ENCODE results near the gene WDCP.
"Not testable (repeated sequence)": the region's sequence is repeated elsewhere in the genome, so short reads cannot be mapped to it uniquely, and the experiment has no call there.

Gene WDCP

DNA sequence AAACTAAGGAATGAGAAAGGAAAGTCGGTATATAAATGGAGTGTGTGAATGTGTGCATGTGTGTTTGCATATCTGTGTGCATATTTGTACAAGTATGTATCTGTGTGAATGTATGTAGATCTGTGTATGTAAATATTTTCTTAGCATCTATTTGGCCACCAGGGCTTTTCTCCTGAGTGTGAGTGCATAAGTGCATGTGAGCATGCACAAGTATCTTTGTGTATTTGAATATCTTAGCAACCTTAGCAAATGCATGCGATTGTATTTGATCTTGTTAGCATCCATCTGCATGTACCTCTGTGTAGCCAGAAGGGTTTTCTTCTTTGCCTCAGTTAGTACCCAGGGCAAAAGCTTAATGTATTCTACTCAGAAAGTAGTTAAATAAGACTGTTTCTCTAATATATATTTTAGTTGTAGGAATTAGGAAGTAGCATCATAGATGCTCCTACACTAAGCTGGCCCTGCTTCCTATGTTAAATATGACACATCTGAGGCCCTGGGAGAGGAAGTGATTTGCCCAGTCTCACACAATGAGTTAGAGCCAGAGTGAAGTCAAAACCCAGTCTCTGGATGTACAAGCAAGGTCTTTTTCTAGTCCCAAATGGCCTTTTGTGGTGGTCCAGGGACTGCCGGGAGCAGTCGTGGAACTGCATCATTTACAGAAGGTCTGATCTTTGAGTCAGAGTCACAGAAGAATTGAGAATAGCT, 11.5 kb upstream of the WDCP start:
- no peak for DNase-seq

DNA sequence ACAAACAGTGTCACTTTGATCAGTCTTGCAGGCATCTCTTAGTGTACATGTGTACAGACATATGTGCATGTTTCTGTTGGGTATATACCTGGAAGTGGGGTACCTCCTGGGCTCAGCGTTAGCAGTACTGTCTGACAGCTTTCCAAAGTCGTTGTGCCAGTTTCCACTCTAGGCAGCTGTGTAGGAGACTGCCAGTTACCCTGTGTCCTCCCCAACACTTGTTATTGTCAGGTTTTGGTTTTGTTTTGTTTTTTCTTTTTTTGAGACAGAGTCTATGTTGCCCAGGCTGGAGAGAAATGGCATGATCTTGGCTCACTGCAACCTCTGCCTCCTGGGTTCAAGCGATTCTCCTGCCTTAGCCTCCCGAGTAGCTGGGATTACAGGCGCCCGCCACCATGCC, 8.6 kb upstream of the WDCP start:
- no peak for DNase-seq

DNA sequence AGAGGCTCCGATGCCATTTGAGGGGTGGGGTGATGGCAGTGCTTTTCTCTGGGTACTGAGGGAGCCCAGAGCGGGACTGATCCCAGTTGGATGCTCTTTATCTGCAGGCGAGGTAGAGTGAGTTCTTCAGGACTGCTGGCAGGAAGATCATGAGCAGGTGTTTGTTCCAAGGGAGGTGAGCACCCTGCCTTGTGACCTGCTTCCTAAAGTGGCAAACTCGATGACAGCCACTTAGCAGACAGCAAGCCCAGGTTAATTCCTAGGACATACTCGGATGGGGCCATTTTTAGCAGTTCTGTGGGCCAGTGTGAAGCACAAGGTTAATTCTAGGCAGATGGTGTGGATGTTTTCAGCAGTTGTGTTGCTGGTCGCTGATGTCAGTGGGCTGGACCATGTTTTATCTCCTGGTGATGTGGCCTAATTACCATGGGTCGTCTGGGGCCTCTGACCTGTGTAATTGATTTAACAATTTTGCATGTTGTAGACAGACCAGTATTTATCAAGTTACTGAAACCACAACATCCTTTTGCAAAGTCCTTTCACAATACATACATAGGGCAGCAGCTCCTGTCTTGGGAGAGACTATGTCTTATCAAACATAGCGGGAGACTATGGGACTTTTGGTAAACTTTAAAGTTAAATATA, 7.3 kb upstream of the WDCP start:
- DNase-seq, result no peak

GRCh38 chr2:24052951-24053350, 5.8 kb upstream of the WDCP start:
- DNase-seq, result no peak

GRCh38 chr2:24051833-24052232, 4.6 kb upstream of the WDCP start:
- DNase-seq, result no peak

DNA sequence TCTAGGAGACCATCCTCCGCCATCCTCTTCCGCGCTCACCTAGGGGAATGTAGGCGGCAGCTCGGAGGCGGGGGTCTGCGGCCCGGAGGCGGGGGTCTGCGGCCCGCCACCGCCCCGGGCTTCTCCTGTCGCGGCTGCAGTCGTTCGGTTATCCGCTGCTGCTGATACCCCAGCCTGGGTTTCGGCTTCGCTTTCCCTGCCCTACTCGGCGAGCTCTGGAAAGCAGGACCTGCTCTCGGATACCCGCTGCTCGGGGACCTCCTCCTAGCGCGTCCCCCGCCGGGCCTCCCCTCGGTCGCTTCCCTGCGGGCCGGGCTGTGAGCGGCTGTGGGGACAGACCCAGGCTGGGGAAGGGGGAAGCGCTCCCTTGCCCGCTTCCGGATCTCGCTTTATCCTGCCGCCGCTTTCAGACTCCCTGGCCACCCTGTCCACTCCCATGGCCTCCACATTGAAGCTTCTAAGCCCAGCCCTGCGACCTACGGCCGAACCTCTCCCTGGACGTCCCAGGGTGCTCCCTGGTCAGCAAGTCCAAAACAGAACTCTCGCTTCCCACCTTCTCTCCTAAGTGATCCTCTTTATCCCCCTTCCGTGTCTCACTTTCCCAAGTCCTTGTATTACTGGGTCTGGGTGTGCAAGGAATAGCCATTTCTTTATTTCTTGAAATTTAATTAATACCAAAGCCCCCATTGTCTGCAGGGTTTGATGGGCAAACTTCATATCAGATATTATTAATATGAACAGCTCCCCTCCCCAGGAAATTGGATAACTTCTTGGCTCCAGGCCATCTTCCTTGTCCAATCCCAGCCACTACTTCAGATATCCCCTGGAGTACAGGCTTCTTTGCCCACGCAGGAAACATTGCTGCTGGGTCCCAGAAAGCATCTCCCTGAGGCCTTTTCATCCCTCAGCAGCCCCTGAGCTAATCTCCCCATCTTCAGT, 3.1 kb upstream of the WDCP start:
- DNase-seq, result no peak

GRCh38 chr2:24049485-24050021, 2.4 kb upstream of the WDCP start, which contains the start of gene FKBP1B:
FKBP1B (plus strand) TSS chr2:24049741; CDS start chr2:24049850, 109 bp downstream.
- no peak for DNase-seq

DNA sequence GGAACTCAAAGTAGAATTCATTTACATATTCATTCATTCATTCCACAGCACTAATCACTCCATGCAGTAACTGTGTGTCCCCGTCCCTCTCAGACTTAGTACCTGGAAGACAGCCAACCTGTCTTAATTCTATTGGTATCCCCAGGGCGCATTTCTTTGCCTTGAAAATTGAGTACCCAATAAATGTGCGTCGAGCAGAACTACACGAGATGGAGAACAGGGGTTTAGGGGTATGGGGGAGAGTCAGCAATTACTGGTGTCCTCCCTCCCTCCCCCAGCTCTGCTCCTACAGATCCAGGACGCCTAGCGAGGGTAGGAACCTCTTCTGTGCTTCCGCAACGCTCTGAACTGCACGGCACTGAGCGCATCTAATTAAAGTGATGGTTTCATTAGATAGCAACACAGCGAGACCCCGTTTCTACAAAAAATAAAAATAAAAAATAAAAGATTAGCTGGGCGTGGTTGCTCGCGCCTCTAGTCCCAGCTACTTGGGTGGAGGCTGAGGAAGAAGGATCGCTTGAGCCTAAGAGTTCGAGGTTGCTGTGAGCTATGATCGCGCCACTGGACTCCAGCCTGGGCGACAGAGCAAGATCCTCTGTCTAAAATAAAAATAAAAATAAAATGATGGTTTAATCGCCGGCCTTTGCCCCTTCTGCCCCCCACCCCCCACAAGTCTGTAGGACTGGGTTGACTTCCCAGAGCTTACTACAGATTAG, 1.7 kb upstream of the WDCP start:
- DNase-seq, result no peak

DNA sequence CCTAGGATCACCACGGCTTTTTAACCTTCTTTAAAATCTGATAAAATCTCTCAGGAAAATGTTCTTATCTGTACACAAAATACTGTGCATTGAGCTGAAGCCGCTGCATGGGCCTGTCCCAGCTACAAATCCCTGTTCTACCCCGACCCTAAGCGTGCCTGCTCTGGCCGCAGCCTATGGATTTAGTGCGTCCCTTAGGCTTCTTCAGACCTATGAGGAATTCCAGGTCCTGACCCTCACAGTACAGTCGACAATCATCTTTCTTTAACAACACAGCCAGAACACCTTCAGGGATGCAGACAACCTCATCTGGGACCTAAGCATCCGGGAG, 477 bp upstream of the WDCP start:
- DNase-seq, result no peak

DNA sequence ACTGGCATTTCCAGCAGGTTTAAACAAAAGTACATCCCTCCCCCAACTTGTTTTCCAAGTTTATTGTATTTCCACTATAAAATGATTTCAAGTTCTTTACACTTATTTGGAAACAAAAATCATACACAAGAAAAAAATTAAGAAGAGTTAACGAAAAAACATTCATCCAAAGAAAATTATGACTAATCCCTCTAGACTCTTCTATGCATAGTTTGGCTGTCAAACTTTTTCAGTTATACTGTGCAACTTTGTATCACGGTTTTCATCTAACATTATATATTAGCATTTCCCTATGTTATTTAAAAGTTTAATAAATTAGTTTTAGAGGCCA, 627 bp downstream of the WDCP start:
- no peak for DNase-seq

DNA sequence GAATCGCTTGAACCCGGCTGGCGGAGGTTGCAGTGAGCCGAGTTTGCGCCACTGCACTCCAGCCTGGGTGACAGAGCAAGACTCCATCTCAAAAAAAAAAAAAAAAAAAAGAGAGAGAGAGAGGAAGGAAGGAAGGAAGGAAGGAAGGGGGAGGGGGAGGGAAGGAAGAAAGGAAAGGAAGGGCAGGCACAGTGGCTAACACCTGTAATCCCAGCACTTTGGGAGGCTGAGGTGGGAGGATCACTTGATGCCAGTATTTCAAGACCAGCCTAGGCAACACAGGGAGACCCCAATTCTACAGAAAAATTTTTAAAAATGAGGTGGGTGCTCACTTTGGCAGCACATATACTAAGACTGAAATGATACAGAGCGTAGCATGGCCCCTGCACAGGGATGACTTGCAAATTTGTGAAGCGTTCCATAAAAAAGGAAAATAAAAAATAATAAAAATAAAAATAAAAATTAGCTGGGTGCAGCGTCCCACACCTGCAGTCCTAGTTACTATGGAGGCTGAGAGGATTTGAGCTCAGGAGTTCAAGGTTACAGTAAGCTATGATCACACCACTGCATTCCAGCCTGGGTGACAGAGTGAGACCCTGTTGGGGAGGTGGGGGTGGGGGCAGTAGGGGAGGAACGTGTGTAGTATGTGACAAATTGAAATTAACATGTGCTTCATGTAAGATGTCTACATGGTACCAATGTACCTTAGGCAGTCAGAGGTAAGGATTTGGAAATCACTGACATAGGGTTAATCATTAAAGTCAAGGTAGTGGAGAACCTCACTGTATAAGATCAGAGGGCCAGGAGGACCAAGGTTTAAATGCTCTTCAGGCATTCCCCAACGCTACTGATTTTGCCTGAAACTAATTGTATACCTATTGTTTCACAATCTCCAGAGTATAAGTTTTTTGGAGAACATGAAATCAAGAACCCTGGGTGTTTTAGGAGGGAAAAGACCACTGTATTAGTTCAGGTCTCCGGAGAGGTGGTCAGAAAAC, 1.4 kb downstream of the WDCP start:
- DNase-seq, result no peak

DNA sequence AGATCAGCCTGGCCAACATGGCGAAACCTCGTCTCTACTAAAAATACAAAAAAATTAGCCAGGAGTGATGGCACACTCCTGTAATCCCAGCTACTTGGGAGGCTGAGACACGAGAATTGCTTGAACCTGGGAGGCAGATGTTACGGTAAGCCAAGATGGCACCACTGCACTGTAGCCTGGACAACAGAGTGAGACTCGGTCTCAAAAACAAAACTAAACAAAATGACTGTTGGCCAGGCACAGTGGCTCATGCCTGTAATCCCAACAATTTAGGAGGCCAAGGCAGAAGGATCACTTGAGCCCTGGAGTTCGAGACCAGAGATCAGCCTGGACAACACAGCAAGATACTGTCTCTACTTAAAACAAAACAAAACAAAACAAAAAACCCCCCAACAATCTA, 4.1 kb downstream of the WDCP start:
- DNase-seq, result not testable (repeated sequence)

GRCh38 chr2:24040511-24040910, 6.7 kb downstream of the WDCP start:
- no peak for DNase-seq

DNA sequence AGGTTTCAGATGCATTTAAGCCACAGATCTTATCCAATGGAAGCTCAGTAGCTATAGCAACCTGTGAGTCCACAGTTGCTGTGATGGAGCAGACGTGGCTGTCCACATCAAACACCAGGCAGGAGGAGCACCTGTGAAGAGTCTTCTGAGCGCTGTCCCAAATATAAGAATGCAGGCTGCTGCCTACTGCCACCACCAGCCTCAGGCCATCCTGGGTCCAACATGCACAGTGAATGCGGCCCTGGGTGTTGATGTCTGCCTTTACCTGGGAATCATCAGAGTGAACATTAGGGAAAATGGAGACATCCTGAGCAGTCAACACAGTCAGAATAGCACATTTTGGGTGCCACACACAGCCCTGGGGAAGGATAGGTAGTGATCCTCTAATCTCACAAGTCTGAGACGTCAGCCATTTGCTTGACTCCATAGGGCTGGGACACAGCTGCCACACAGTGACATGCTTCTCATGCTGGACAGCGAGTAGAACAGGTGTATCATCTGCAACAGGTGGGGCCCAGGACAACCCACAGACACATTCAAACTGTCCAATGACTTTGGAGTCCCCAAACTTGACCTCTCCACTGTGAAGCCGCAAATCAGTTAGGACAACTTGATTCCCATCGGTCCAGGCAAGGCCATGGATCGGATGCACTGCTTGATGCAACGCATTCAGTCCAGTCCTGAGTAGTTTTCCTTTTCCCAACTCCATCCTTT, 8.2 kb downstream of the WDCP start:
- no peak for DNase-seq

DNA sequence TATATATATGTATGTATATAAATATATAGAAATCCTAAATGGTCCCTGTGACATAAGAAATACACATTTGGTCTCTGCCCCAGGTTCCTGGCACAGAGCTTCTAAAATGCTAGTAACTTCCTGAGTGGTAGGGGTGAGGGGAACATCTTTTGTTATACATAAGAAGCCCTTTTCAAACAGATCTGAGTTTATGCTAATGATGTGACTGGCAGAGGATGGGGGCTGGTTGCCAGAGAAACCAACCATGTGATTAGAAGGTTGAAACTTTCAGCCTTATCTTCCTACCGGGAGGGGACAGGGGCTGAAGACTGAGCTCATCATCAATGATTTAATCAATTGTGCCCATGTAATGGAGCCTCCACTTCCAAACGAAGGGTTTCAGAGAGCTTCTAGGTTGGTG, 21.0 kb downstream of the WDCP start:
- DNase-seq, result no peak

- DNase-seq, result no peak
Measured at GRCh38 chr2:24024996-24025663, 22.1 kb downstream of the WDCP start.

DNA sequence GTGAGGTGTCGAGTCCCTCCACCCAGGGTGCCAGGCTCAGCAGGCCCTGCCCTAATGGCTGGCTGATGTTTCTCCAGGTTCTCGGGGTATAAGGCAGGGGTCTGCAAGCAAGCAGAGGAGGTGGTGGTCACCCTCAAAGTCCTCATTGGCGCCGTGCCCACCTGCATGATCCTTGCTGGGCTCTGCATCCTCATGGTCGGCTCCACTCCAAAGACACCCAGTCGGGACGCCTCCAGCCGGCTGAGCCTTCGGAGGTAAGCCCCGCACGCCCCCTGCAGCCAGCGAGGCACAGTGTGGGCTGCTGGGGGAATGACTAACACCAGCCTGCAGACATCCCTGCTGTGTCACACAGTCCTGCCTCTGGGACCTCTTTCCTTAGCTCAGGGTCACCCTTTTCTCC, 23.2 kb downstream of the WDCP start:
- no peak for DNase-seq

DNA sequence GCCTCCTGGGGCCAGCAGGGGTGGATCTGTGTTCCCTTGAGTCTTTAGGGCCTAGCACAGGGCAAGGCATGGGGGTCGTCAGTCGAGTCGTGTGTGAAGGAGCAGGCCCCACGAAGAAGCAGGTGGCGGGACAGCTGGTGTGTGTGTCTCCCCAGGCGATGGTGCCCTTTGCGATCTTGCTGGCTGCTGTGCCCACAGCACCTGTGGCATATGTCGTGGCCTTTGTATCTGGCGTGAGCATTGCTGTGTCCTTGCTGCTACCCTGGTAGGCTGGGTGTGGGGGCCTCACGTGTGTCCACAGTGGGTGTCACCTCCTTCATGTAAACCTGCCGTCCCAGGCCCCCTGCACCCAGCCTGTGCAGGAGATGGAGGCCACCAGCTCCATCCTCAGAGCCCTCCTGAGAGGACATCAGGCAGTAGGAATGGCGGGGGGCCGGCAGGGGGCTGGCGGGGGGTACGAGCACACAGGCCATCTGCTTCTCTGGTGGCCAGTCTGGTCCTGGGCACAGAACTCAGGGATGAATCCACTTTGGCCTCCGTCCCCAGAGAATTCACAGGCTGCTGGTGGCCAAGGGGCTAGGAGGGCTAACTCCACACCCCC, 24.1 kb downstream of the WDCP start:
- DNase-seq, result no peak

DNA sequence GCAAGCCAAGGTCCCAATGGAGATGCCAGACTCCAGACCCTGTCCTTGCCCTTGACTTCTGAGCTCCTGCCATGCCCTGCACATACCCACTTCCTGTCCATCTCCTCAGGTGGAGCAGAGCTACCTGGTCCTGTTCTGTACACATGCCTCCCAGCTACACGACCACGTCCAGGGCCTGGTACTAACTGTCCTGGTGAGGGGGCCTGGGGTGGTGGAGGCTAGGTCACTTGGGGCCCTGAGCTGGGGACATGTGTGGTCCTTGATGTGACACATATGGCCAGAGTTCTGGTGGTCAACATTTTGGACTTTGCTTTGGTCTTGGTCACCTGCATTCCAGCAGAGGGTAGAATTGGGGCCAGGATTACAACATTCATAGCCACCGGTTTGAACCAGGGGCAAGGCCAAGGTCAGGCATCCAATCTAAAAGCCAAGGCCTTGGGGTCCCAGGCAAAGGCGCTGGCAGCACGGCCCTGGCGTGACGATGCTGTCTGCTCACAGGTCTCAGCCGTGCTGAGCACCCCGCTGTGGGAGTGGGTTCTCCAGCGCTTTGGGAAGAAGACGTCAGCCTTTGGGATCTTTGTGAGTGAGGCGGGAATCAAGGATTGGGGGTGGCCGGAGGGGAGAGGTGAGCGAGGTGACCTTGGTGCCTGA, 24.7 kb downstream of the WDCP start:
- DNase-seq, result no peak
